ENCODE data around the gene RBM43. TPM values are rescaled to one million over a fixed set of nuclear protein-coding genes. Genes with fewer than 3 reads are reported as not detected.
A peak's percentile ranks its signal among the peaks of the same experiment; 100 is the strongest.
"Not testable (repeated sequence)": the region's sequence is repeated elsewhere in the genome, so short reads cannot be mapped to it uniquely, and the experiment has no call there.

RBM43 gene
- total RNA-seq: 1 to 10 TPM; 3.4 to 3.5 TPM

GRCh38 chr2:151261231-151261976 is at the start of gene RBM43:
TSS of gene RBM43 (minus strand) at chr2:151261863. CDS start at chr2:151261727, 136 bp downstream.
- peak within 1 kb of the TSS; percentile 89 for H3K4me3 Mint-ChIP-seq
- intact Hi-C loops (cut with micrococcal nuclease): loop anchor here (10.0 kb wide), 1 partner anchor 1667 kb away; no protein-coding TSS in a partner anchor
- POLR2A ChIA-PET: interaction anchor here (0.8 to 3.3 kb wide), 9 partner anchors 9 to 1674 kb away, joined by 3 to 15 read pairs (median 3); partner anchors contain the start of genes MMADHC and NMI

DNA sequence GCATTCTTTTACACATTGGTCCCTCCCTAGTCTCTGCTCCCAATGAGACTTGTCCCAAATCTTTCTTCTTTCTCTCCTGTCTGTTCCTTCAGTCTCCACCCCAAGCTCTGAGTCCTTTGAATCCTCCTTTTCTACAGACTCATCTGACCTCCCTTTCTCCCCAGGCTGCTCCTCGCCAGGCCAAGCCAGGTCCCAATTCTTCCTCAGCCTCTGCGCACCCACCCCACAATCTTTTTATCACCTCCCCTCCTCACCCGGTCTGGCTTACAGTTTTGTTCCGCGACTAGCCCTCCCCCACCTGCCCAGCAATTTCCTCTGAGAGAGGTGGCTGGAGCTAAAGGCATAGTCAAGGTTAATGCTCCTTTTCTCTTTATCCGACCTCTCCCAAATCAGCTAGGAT is 48.6 kb upstream of the RBM43 start:
- H3K4me3 Mint-ChIP-seq; H3K27me3 Mint-ChIP-seq; POLR2A ChIA-PET; H3K27ac Mint-ChIP-seq; intact Hi-C loops (cut with micrococcal nuclease); DNase-seq; ATAC-seq; H3K36me3 Mint-ChIP-seq (ENCODE audit: low read depth); H3K4me1 Mint-ChIP-seq (ENCODE audit: low read depth); H3K9me3 Mint-ChIP-seq; CTCF ChIA-PET: not testable (repeated sequence)

More at GRCh38 chr2:151261231-151261976, at the start of gene RBM43:
- Mint-ChIP-seq H3K27me3 (no peaks in the 10 kb centered on the region), H3K36me3 (ENCODE audit: low read depth) (no peaks in the 10 kb centered on the region), H3K27ac (peak within 1 kb of the TSS; percentile 98), H3K4me1 (ENCODE audit: low read depth) (peaks cover 21% of the 10 kb centered on the region), H3K9me3 (no peaks in the 10 kb centered on the region)
- CTCF ChIA-PET: interaction anchor here (0.6 to 2.0 kb wide), 4 partner anchors 16 to 148 kb away, joined by 3 to 5 read pairs (median 4); partner anchors contain the start of gene RIF1
- peak; percentile 89 for DNase-seq
- peak; percentile 93 for ATAC-seq
- TF ChIP-seq CTCF (IDR thresholded peaks at IDR 0.05): no peak

DNA sequence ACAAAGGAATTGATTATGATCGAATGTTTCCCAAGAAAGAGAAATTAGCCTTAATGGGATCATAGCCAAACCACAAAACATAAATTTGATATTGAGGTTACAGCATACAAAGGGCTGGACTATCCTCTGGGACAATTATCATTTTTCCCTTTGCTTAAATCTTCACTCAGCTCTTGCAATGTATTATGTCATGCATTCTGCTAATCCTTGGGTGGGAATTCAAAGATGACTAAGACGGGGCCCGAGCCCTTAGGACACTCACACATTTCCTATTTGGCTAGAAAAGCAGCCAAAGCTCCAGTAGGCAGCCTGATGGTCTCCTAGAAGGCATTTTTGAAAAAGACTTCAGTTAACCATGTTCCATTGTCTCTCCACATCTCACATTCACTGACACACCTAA is 45.0 kb upstream of the RBM43 start:
- ATAC-seq: no peak
- intact Hi-C loops (cut with micrococcal nuclease): no loop called here
- CTCF ChIA-PET: no interaction called here
- POLR2A ChIA-PET: no interaction called here
- no peak for DNase-seq
- TF ChIP-seq CTCF (IDR thresholded peaks at IDR 0.05): no peak
- H3K36me3 Mint-ChIP-seq (ENCODE audit: low read depth): no peaks in the 10 kb centered on the region
- H3K27ac Mint-ChIP-seq: no peak overlapping the region
- H3K9me3 Mint-ChIP-seq: no peaks in the 10 kb centered on the region
- H3K4me3 Mint-ChIP-seq: no peak overlapping the region
- no peaks in the 10 kb centered on the region for H3K4me1 Mint-ChIP-seq (ENCODE audit: low read depth)
- peaks cover under 1% of the 10 kb centered on the region for H3K27me3 Mint-ChIP-seq

DNA sequence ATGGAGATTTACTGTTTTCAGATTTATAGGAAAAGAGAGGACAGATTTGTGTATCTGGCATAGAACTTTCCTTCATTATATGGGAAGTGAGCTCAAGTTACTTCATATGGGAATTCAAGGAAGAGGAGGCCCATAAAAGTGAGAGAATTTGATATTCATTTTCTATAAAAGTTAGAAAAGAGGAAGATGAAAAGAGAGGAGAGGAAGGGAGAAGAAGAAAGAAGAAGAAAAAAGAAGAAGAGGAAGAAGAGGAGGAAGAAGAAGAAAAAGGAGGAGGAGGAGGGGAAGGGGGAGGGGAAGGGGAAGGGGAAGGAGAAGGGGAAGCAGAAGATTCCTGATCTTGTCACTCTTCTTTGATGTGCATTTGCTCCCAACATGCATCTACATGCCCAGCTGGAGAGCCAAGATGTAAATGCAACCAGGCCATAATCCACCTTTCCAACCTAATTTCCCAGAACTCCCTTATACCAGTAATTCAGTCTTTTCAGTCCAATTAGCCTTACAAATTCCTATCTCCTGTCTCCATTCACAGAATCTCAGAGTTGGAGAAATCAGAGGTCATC is 43.5 kb upstream of the RBM43 start:
- no peak overlapping the region for H3K4me3 Mint-ChIP-seq
- TF ChIP-seq CTCF (IDR thresholded peaks at IDR 0.05): no peak
- H3K27me3 Mint-ChIP-seq: peaks cover 2% of the 10 kb centered on the region
- H3K36me3 Mint-ChIP-seq (ENCODE audit: low read depth): no peaks in the 10 kb centered on the region
- ATAC-seq (no peak), DNase-seq (no peak)
- intact Hi-C loops (cut with micrococcal nuclease): no loop called here
- no peak overlapping the region for H3K27ac Mint-ChIP-seq
- ChIA-PET CTCF (no interaction called here), POLR2A (no interaction called here)
- H3K9me3 Mint-ChIP-seq: no peaks in the 10 kb centered on the region
- H3K4me1 Mint-ChIP-seq (ENCODE audit: low read depth): no peaks in the 10 kb centered on the region

DNA sequence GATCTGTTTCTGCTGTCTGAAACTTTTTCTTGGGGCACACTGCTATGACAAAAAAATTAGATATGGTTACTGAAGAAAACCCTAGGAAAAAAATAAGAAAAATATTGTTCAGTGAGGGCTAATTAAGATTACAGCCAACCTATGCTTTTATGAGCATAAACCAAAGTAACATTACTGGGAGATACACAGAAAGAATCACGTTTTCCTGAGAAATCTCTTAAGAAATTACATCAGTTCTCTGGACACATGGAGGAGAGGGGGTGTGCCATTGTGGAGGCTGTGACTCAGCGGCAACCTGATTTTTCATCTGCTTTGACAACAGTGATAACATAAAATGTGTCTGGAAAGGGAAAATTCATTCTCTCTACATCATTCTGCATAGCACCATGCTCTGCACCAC is 41.2 kb upstream of the RBM43 start:
- Mint-ChIP-seq H3K27ac (no peak overlapping the region), H3K4me3 (no peak overlapping the region), H3K4me1 (ENCODE audit: low read depth) (peaks cover 5% of the 10 kb centered on the region), H3K36me3 (ENCODE audit: low read depth) (no peaks in the 10 kb centered on the region), H3K27me3 (peaks cover 5% of the 10 kb centered on the region), H3K9me3 (no peaks in the 10 kb centered on the region)
- no peak for DNase-seq
- ChIA-PET CTCF (no interaction called here), POLR2A (no interaction called here)
- ATAC-seq: no peak
- intact Hi-C loops (cut with micrococcal nuclease): no loop called here
- no peak for TF ChIP-seq CTCF (IDR thresholded peaks at IDR 0.05)
